Measurements from ENCODE around the gene KIF6.
"Not testable (repeated sequence)": the region's sequence is repeated elsewhere in the genome, so short reads cannot be mapped to it uniquely, and the experiment has no call there.

DNA sequence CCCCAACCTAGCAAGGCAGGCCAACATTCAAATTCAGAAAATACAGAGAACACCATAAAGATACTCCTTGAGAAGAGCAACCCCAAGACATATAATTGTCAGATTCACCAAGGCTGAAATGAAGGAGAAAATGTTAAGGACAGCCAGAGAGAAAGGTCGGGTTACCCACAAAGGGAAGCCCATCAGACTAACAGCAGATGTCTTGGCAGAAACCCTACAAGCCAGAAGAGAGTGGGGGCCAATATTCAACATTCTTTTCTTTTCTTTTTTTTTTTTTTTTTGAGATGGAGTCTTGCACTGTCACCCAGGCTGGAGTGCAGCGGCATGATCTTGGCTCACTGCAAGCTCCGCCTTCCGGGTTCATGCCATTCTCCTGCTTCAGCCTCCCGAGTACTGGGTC lies 215.4 kb downstream of the KIF6 start:
- TF ChIP-seq CTCF (conservative IDR thresholded peaks at IDR 0.05; ENCODE audit: low read length); EZH2phosphoT487 (IDR thresholded peaks at IDR 0.05; ENCODE audit: borderline replicate concordance): not testable (repeated sequence)

Data from Loucy (cell line).